ENCODE measurements around the gene TTC28. TPM values are rescaled to one million over a fixed set of nuclear protein-coding genes. Genes with fewer than 3 reads are reported as not detected.
A peak's percentile ranks its signal among the peaks of the same experiment; 100 is the strongest.

TTC28 gene
- total and polyA plus RNA-seq, 2 donors (not counting 3 experiments of a cell fraction or from before 2014, with no cell fraction given) = 16.5 to 51.1 TPM

- POLR2A ChIA-PET = no interaction called here
These were observed 688.8 kb downstream of the TTC28 start for GRCh38 chr22:27990879-27991278.

More at GRCh38 chr22:27990879-27991278, 688.8 kb downstream of the TTC28 start:
- no peak overlapping the region for H3K27ac ChIP-seq (ENCODE audit: insufficient read depth, low read depth, low read length)
- intact Hi-C loops (cut with micrococcal nuclease) (loop anchor here (1.0 to 5.0 kb wide), 2 partner anchors 73 to 104 kb away; no protein-coding TSS in a partner anchor), dilution Hi-C loops (cut with MboI; ENCODE audit: extremely low pct_ligation_motif_present, low sequenced_read_pairs) (no loop called here)
- H3K36me3 ChIP-seq (ENCODE audit: control insufficient read depth in 2 of 2, extremely low read depth in 1 of 2, insufficient read depth in 2 of 2, low read length in 2 of 2) = peaks cover 0 to 13% of the 10 kb centered on the region in 2 experiments
- H3K4me2 ChIP-seq (ENCODE audit: insufficient read depth, low read length) = no peak overlapping the region
- no peaks in the 10 kb centered on the region for H3K27me3 ChIP-seq (ENCODE audit: control insufficient read depth in 2 of 2, insufficient read depth in 2 of 2, low read length in 2 of 2)
- DNase-seq (ENCODE audit: low read depth, low spot score) (peak; percentile 48), FAIRE-seq (peak; percentile 77)
- BruUV-seq (replicated peaks) = no TSS peak
- H4K20me1 ChIP-seq (replicated peaks; ENCODE audit: control insufficient read depth, extremely low read depth, insufficient read depth, low read length) = no peaks in the 10 kb centered on the region
- H3K9me3 ChIP-seq (replicated peaks; ENCODE audit: control insufficient read depth, insufficient read depth, low read length) = no peaks in the 10 kb centered on the region
- no peak overlapping the region for H3K9ac ChIP-seq (replicated peaks; ENCODE audit: extremely low read depth, insufficient read depth, low read length)
- no peaks in the 10 kb centered on the region for H3K79me2 ChIP-seq (ENCODE audit: control insufficient read depth, insufficient read depth, low read length)
- H2AFZ ChIP-seq (ENCODE audit: low read depth, low read length) = peak overlapping the region; percentile 88
- H3K9me1 ChIP-seq (replicated peaks; ENCODE audit: control insufficient read depth, extremely low read depth, insufficient read depth, low read length) = no peaks in the 10 kb centered on the region
- CTCF ChIA-PET = interaction anchor here (0.7 to 2.2 kb wide), 19 partner anchors 8 to 119 kb away, joined by 3 to 11 read pairs (median 5); partner anchors contain the start of gene PITPNB
- peaks cover 3% of the 10 kb centered on the region for H3K4me1 ChIP-seq (ENCODE audit: control insufficient read depth, extremely low read depth, insufficient read depth, low read length)
- no peak overlapping the region for H3K4me3 ChIP-seq (replicated peaks in 1 of 3; ENCODE audit: insufficient read depth in 1 of 3, low read depth in 1 of 3, low read length in 3 of 3)
- TF ChIP-seq POLR2A (IDR thresholded peaks at IDR 0.05; ENCODE audit: low read depth, low read length) (no peak), EZH2 (IDR thresholded peaks at IDR 0.05; ENCODE audit: borderline replicate concordance, low read depth, low read length, severe bottlenecking) (no peak), CTCF (IDR thresholded peaks at IDR 0.05; ENCODE audit: extremely low read depth in 1 of 2, insufficient read depth in 1 of 2, low read depth in 1 of 2, low read length in 2 of 2) (peak; percentile 63 to 82), FOS (IDR thresholded peaks at IDR 0.05; ENCODE audit: borderline replicate concordance, insufficient read depth, low read length) (no peak), GATA2 (IDR thresholded peaks at IDR 0.05; ENCODE audit: insufficient read depth, insufficient read length, low read depth, low read length) (no peak), JUN (IDR thresholded peaks at IDR 0.05; ENCODE audit: borderline replicate concordance, insufficient read depth, insufficient read length, low read depth) (no peak)

Measured in endothelial cell of umbilical vein (primary cell).